Activated CD8-positive, alpha-beta memory T cell treated with anti-CD3 and anti-CD28 coated beads, Interleukin-2, amount 50 U/mL, for 24 hours (primary cell): ENCODE data around the gene IQGAP1.
"Not testable (repeated sequence)": the region's sequence is repeated elsewhere in the genome, so short reads cannot be mapped to it uniquely, and the experiment has no call there.

Experiments
- DNase-seq: peaks from one replicate; pipeline ENCODE4 v3.0.0-alpha.2; 2020; ENCODE audit errors: extremely low read depth

Gene IQGAP1

DNA sequence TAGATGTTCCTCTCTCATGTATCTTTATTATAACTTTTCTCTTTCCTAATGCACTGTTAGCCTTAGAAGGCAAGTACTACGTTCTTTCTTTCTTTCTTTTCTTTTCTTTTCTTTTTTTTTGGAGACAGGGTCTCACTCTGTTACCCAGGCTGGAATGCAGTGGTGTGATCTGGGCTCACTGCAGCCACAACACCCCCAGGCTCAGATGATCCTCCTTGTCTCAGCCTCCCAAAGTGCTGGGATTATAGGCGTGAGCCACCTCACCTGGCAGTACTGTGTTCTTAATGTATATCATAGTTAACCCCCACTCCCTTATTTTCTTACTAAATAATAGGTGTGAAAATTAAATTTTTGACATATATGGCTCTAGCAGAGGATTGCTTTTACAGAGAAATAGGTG lies 23.1 kb downstream of the IQGAP1 start:
- no peak for DNase-seq

GRCh38 chr15:90412356-90413194 lies 24.5 kb downstream of the IQGAP1 start:
- no peak for DNase-seq

GRCh38 chr15:90413411-90414379 lies 25.7 kb downstream of the IQGAP1 start:
- no peak for DNase-seq

GRCh38 chr15:90414408-90415028 lies 26.5 kb downstream of the IQGAP1 start:
- DNase-seq, result no peak

DNA sequence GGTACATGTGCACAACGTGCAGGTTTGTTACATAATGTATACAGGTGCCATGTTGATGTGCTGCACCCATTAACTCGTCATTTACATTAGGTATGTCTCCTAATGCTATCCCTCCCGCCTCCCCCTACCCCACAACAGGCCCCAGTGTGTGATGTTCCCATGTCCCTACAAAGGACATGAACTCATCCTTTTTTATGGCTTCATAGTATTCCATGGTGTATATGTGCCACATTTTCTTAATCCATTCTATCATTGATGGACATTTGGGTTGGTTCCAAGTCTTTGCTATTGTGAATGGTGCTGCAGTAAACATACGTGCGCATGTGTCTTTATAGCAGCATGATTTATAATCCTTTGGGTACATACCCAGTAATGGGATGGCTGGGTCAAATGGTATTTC lies 28.0 kb downstream of the IQGAP1 start:
- DNase-seq, result not testable (repeated sequence)

DNA sequence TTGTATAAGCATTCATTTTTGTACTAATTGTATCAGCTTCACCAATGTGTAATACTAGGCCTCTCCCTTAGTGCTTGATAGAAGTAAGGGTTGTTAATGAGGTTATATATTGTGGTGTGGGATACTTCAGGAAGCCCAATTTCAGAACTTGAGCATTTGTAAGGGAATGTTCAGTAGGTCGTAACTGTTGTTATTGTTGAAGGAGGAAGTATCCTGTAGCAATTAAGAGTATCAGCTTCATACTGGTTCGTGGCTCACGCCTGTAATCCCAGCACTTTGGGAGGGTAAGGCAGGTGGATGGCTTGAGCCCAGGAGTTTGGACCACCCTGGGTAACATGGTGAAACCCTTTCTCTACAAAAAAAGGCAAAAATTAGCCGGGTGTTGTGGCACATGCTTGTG lies 30.6 kb downstream of the IQGAP1 start:
- DNase-seq, result no peak

DNA sequence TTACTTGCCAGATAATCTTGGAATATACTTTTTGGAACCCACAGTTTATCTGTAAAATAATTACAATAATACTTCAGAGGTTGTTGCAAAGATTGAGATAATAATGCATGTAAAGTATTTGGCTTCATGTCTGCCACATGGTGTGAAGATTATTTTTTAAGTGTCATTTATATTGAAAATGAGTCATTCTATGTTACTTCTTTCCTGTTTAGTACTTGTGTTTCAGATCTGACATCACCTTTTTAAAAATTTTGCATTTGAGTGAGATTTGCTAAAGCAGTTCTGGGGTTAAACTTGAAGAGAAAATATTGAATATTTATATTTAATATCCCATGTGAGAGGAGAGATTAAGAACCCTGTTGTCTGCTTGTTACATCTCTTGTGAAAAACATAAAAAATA lies 31.2 kb downstream of the IQGAP1 start:
- no peak for DNase-seq

- no peak for DNase-seq
Observed at GRCh38 chr15:90419738-90420406, 31.8 kb downstream of the IQGAP1 start.

GRCh38 chr15:90420451-90420850 lies 32.4 kb downstream of the IQGAP1 start:
- no peak for DNase-seq

GRCh38 chr15:90421527-90421926 lies 33.5 kb downstream of the IQGAP1 start:
- no peak for DNase-seq

- no peak for DNase-seq
Observed at GRCh38 chr15:90422043-90422442, 34.0 kb downstream of the IQGAP1 start.

GRCh38 chr15:90422936-90423335 lies 34.9 kb downstream of the IQGAP1 start:
- DNase-seq, result no peak

DNA sequence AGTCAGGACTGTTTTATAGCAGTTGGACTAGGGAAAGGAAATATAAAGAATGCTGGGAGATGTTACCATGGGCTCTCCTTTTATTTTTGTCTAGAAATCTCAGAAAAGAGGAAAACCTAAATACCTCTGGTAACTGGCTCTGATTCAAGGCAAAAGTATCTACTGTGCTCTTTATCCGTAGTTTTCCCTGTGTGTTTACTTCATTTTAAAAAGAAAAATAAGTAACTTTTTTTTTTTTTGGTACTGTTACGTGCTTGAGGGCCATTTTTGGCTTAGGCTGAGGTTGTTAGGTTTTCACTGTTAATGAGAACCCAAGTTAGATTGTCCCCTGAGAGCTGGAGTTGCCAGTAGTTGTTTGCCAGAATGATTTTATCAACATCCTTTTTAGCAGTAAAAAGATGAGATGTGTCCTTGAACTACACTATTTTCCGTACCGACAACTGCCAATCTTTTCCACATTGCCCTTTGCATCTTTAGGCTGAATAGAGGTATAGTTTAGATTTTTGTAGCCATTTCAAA lies 35.8 kb downstream of the IQGAP1 start:
- DNase-seq, result no peak

DNA sequence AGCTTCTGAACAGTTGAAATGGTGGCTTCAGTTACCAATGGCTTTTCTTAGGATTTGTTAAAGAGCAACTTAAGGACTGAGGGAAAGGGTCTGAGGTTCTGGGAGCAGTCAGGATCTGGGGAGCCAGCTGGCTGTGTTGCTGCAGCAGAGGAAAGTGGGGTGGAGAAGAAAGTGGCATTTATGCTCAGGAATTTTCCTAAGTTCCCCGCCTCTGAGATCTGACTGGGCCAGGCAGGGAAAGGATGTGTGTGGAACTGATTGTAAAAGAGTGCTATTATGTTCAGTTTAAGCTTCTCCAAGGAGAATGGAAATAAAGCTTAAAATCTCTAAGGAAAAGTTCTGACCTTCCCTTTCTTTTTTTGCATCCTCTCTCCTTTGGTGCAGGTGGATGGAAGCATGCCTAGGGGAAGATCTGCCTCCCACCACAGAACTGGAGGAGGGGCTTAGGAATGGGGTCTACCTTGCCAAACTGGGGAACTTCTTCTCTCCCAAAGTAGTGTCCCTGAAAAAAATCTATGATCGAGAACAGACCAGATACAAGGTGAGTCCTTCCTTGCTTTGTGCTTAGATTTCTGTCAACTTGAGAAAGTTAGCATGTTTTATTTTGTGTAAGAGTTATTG lies 37.8 kb downstream of the IQGAP1 start:
- DNase-seq, result no peak

DNA sequence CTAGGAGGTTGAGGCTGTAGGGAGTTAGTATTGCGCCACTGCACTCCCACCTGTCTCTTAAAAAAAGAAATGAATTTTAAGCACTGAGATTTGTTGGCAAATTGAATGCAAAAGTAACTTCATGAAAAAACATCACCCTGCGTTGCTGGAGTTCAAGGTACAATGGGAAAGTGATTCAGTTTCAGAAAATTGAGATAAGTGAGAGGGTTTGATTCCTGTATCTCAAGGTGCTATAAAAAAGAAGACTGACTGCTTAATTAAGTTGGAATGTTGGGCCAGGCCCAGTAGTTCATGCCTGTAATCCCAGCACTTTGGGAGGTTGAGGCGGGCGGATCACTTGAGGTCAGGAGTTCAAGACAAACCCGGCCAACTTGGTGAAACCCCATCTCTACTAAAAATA lies 39.1 kb downstream of the IQGAP1 start:
- DNase-seq, result no peak

DNA sequence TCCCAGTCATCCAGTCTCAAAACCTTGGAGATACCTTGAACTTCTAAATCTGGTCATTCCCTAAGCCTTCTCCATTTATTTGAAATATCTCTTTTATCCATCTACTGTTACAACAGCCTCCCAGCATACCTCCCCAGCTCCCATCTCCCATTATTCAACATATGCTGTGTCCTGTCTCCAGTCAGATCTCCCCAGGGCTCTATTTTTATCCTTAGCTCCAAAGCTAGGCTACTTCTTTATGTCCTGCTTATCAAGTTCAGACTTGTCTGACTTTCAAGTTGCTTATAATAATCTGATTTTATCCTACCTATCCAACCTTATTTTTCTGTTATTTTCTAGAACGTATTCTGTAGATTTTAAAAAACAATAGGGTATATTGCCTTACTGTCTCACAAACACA lies 44.2 kb downstream of the IQGAP1 start:
- DNase-seq, result no peak

DNA sequence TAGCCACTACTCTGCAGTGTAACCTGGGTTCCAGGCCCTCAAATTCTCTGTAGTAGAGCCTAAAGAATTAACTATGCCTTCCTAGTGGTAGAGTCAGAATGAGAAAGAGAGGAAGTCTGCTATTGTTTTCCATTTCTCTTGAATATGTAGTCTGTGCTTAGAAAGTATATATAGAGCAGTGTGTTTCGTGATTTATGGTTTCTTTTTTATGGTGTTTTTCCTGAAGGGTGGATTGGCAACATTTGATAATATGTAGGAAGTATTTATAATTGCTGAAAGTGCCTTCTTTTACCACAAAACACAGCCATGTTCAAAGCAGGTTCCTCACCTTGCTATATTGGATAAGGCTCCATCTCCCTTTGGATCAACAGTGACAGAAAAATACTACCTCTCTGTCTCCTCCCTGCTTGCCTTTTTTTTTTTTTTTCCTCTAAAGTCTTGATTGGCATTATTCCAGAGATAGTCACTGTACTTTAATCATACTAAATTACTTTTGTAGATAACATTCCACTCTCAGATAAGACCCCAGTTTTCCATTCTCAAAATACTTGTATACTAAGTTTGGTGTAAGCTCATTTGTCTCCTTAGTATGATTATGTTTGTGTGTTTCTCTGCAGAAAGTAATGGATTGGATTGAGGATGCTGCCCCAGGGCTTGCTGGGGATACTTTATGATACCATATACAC lies 47.8 kb downstream of the IQGAP1 start:
- no peak for DNase-seq

- DNase-seq, result no peak
Observed at GRCh38 chr15:90436952-90437351, 48.9 kb downstream of the IQGAP1 start.

DNA sequence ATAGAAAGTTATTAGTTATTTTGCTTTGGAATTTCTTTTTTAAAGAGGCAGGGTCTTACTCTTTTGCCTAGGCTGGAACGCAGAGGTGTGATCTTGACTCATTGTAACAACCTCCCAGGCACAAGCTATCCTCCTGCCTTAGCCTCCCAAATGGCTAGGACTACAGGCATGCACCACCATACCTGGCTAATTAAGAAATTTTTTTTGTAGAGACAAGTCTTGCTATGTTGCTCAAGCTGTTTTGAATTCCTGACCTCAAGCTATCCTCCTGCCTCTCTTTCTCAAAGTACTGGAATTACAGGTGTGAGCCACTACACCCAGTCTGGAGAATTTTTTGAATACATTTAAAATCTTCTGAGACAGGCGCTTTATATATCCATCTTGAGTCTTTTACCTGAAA lies 49.5 kb downstream of the IQGAP1 start:
- no peak for DNase-seq

DNA sequence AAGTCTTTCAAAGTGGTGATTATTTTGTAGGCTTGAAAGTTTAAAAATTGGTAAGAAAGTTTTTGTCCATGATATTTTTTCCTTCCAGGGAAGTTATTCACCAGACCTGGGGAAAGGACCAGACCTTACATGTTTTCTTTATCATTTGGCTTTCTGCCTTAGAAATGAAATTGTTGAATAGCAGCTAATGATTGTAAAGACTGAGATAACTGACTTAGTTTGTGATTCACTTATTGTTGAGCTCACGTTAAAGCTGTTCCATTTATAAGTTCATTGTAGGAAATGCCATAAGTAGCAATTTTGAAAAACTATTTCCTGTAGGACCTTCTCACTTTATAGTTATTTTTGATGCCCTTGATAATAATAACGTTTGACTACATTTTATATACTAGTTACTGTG lies 51.9 kb downstream of the IQGAP1 start:
- no peak for DNase-seq
